ENCODE measurements around the gene TMEM271.
A peak's percentile ranks its signal among the peaks of the same experiment; 100 is the strongest.

Gene TMEM271

DNA sequence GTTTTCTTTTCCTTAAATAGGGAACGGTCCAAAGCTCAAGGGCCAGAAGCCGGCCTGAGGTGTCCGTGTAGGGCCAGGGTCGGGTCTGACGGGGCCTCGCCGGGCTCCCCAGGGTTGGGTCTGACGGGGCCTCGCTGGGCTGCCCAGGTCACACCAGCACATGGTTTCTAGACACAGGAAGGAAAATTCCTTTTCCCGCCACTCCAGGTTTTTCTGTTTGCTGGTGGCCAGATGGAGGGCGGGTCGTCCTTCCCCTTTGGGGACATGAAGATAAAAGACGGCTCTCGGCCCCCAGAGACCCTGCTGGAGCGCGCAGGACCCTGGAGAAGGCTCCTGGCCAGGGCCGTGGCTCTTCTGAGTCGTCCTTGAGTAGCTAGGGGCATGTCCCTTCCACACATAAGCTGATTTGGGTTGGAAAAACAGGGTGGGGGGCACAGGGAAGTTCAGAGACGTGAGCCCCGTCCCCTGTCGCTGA, 42.0 kb downstream of the TMEM271 start:
- DNase-seq (ENCODE audit: low read depth in 2 of 3, low spot score in 1 of 3) = no peak

DNA sequence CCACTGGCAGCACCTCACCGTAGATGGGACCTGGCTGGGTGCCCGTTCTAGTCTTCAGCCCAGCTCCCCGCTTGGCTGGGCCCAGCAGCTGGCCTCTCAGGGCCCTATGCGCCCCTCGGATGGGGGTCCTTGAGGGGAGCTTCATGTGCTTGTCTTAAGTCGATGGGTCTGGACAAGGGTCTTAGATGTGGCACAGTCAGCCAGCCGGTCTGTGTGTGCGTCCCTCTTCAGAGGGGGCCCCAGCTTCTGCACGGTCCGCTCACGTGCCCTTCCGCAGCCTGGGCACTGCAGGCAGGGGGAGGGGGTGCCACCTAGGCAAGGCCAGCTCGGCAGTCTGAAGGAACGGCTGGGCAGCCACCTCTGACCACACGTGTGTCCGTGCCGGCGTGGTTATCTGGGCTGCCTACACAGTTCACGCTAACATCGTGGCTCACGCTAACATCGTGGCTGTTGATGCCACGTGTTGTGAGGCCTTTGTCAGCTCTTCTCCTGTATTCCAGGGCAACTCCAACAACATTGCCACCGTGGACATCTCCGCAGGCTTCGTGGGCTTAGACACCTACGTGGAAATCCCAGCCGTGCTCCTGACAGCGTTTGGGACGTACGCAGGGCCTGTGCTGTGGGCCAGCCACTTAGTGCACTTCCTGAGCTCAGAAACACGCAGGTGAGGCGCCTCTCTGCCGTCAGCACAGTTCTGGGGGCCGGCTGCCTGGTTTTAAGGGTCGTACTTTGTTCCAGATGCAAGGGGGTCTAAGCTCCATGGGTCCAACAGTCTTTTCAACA, 42.6 kb downstream of the TMEM271 start:
- no peak for DNase-seq (ENCODE audit: low read depth in 2 of 3, low spot score in 1 of 3)

DNA sequence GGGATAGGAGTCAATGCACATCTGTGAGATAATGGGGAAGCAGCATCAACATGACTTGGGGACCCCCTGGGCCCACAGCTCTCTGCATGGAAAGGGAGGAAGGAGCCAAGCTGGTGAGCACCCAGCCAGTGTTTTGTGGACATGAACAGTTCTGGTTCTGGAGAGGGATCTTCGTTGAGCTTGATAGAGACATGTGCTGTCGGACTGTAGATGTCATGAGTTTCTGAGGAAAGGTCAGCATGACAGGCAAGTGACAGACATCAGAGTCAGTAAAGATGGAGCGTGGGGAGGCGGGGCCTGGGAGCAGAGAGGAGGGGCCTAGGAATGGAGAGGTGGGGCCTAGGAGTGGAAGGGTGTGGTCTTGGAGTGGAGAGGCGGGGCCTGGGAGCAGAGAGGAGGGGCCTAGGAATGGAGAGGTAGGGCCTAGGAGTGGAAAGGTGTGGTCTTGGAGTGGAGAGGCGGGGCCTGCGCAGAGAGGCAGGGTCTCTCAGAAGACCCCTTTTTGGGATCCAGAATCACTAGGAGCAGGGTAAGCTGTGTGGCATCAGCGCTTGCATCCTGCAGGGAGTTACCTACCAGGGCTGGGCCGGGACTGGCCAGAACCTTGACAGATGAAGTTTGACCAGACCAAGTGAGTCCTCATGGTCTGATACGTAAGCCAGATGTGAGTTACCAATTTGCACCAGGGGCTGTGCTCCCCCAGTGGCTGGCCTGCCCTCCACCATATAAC, 43.3 kb downstream of the TMEM271 start:
- DNase-seq (ENCODE audit: low read depth in 2 of 3, low spot score in 1 of 3) = peak in 1 of 3 donors; percentile 7

DNA sequence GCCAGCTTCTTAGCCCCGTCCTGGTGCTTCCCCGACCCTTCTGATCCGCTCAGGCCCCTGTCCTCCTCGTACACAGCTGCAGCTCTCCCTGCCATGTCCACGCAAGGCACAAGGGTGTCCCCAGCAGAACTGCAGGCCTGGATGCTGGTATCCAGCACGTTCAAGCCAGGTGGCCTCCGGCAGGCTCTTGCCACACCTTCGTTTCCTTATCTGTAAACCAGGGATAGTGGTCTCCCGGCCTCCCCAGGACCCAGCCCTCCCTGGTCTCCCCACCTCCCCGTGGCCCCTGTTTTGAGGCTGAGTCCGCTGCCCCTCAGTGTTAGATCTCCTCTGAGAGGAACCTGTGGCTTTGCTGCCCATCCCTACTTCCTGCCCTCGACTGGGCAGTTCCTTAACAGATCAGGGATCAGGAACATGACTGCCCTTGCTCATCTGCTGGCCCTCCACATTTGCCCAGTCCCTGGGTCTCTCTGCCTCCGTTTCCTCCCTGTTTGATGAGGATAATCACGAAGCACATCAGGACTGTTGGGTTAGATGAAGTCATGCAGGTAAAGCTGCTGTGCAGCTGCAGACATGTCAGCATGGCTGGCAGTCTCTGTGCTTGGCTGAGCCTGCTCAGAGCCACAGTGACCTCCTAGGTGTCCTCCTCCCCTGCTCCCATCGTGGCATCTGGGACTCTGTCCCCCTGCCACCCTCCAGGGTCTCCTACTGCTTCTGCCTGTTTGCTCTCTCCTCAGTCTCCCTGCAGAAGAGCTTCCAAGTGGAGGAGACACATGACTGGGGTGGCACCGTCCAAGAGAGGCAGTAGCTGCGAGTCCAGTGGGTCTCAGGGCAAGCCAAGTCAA, 44.2 kb downstream of the TMEM271 start:
- no peak for DNase-seq (ENCODE audit: low read depth in 2 of 3, low spot score in 1 of 3)

DNA sequence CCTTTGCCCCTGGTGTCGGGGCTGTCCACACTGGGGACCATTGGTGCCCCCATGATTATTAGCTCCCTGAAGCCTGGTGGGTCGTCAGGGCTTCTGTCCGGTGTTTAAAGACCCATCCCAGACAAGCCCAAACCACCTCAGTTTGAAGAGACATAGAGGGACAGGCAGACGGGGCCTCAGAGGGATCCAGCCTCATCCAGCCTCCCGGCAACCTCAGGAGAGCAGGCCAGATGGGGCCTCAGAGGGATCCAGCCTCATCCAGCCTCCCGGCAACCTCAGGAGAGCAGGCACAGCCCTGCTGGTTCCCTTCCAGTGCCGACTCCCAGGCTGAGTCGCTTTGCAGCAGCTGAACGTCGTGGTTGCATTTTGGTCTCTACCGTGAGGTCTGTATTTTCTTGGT, 45.0 kb downstream of the TMEM271 start:
- no peak for DNase-seq (ENCODE audit: low read depth in 2 of 3, low spot score in 1 of 3)

DNA sequence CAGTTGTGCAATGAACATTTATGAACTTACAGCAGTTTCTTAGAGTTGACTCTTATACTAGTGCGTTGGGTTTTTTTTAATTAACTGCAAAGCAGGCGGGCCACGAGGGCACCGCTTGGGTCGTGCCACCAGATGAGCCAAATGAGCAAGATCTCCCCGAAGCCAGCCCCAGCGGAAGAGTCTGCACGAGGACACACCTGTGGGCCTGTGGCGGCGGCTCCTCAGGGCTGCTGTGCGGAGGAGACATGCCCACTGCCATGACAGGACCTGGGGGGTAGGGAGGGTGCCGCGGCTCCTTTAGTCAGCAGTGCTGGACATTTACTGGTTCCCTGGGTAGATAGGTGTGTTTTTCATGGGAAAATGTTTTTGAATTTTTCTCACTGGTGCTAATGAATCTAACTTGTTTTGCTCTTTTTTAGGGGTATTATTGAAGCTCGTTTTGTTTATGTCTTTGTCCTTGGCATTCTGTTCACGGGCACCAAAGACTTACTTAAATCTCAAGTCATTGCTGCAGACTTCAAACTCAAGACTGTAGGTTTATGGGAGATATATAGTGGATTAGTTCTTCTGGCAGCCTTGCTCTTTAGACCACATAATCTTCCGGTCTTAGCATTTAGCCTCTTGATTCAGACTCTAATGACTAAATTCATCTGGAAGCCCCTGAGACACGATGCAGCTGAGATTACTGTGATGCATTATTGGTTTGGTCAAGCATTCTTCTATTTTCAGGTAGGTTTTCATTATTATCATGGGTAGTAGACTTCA, 45.9 kb downstream of the TMEM271 start:
- DNase-seq (ENCODE audit: low read depth in 2 of 3, low spot score in 1 of 3) = no peak

DNA sequence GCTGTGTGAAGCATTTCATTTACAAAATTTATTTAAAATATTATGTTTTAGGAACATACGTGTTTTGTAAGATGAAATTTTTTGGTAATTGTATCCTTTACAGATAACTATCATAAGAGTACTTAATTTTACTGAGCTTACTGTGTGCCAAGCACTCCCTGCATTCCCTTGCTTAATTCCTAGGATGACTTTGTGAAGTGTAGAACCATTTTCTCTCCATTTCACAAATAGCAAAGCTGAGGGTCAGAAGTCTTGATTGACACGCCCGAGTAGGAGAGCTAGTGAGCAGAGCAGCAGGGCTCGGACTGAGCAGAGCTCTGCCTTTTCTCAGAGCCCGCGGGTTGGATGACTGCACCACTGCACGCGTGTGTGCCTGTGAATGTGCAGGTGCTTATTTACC, 46.5 kb downstream of the TMEM271 start:
- no peak for DNase-seq (ENCODE audit: low read depth in 2 of 3, low spot score in 1 of 3)

DNA sequence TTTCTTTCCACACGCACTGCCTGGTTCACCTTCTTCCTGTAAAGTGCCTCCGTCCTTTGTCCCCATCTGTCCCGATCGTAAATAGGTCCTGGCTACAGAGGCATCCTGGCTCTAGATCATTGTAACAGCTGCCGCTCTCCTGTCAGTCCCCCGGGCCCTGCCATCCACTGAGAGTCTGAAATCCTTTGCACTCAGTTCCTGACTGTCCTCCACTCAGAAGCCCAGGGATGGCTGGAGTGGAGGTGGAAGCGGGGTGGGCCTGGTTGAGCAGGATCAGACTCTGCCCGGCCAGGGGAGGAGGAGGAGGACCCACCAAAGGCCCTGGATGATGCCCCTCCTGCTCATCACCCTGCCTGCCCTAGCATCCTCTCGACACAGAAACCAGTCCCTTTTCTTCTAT, 47.3 kb downstream of the TMEM271 start:
- no peak for DNase-seq (ENCODE audit: low read depth in 2 of 3, low spot score in 1 of 3)

DNA sequence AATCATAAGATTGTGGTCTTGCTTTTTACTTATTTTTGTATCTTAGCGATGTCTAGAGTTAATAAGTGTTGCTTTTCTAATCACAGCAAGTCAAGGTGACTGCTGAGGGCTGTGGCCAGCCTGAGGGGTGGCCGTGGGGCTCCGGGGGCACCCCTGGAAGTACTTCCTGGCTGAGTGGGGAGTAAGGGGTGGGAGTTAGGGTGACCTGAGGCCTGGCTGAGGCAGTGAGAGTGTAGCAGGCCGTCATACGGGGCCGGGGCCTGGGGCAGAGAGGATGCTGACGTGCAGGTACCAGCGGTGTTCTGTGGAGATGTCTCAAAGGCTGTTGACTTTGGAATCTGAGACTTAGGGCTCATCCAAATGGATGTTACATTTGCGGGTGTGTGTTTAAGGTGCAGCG, 47.8 kb downstream of the TMEM271 start:
- DNase-seq (ENCODE audit: low read depth in 2 of 3, low spot score in 1 of 3) = no peak

DNA sequence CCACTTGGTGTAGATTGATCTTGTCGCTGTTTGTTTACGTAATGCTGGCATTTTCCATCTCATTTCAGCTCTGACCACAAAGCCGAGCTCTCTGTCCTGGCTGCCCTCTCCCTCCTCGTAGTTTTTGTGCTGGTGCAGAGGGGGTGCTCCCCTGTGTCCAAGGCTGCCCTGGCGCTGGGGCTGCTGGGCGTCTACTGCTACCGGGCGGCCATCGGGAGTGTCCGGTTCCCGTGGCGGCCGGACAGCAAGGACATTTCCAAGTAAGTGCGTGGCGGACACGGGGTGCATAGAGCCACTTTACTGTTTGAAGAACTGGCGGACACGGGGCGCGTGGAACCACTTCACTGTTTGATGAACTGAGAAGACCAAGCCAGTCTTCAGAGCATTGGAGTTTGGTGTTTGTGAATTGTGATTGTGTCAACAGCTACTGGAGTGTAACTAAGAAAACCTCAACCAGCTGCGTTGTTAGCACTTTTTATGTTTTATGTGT, 49.1 kb downstream of the TMEM271 start:
- DNase-seq (ENCODE audit: low read depth in 2 of 3, low spot score in 1 of 3) = no peak

DNA sequence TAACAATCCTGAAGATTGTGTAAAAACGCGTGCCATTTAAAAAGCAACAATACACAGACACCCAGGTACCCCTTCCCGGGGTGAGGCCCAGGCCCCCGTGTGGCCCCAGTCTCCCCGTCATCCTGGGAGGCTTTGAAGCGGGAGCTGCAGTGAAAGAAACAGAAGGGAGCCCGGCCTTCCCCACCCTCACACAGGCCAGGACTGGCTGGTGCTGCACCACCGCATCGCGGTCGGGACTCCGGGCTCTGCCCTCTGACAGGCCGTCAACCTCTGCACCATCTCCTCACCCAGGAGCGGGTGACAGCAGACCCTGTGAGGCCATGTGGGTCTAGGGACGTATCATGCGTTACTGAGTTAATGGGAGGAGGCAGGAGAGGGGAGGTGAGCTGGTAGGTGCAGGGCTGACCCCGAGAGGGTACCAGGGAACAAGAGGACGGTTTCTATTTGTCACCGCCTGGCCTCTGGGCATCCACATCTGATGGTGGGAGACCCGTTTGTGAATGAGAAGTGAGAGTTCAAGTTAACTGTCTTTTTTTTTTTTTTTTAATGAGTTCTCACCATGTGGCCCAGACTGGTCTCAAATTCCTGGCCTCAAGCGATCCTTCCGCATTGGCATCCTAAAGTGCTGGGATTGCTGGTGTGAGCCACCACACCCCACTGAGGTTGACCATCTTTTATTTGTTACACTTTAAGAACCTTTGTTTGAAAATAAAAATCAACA, 49.7 kb downstream of the TMEM271 start:
- DNase-seq (ENCODE audit: low read depth in 2 of 3, low spot score in 1 of 3) = no peak

DNA sequence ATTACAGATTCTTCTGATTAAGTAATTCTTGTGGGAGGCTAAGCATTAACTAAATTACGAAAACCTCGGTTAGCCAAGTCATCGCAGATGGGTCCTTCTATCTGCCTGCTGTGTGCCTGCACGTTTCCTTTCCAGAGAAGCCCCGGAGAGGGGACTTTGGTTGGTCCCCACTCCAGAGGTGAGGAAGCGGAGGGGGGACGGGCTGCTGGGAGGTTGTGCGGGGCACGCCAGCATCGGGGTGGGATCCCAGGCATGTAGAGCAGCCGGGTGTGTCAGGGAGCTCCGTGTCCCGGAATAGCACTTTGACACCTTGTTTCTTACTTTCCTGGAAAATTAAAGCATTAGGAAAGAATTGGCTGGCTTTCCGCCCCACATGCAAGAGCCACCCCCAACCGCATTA, 50.4 kb downstream of the TMEM271 start:
- DNase-seq (ENCODE audit: low read depth in 2 of 3, low spot score in 1 of 3) = no peak

DNA sequence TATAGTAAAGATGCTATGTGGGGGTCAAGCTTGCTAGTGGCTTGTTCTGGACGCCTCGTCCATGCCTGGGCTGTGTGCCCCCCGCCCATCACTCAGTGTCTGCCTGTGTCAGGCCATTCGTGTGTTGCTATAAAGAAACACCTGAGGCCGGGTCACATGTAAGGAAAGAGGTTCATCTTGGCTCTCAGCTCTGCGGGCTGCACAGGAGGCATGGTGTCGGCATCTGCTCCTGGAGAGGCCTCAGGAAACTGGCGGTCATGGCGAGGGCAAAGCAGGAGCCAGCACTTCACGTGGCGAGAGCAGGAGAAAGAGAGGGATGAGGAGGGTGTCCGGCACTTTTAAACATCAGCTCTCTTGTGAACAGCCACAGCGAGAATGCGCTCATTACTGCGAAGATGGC, 51.9 kb downstream of the TMEM271 start:
- no peak for DNase-seq (ENCODE audit: low read depth in 2 of 3, low spot score in 1 of 3)

Measured in stimulated activated CD4-positive, alpha-beta T cell treated with anti-CD3 and anti-CD28 coated beads, Interleukin-12 subunit alpha, Interleukin-12 subunit beta, amount 100 ng/mL, for 48 hours (primary cell).